Thoracic aorta (tissue), 2 donors: ENCODE measurements around the gene HSPA12A. TPM values are rescaled to one million over a fixed set of nuclear protein-coding genes. Genes with fewer than 3 reads are reported as not detected.

Experiments used
- ATAC-seq: fragments of 150-250 bp; one replicate; pipeline ENCODE4 v1.8.0; 2017; ENCODE audit warnings: low read depth; ENCODE audit not compliant: insufficient number of reproducible peaks, low FRiP score
- DNase-seq: peaks from one replicate; pipeline ENCODE4 v3.0.0-alpha.2; 2020; ENCODE audit warnings: low spot score
- H3K27ac ChIP-seq, 2 donors: fragments of 200-600 bp; sonication (generic); 1 replicate in 1 of 2; 2 replicates in 1 of 2; pipeline ENCODE4 v1.5.1; 2016; ENCODE audit warnings: mild to moderate bottlenecking in 2 of 2, moderate library complexity in 2 of 2
- H3K27me3 ChIP-seq: fragments of 200-600 bp; sonication (generic); replicated peaks from 2 replicates; pipeline ENCODE4 v1.6.0; 2016; ENCODE audit warnings: mild to moderate bottlenecking; ENCODE audit not compliant: insufficient read depth
- H3K36me3 ChIP-seq: fragments of 200-600 bp; sonication (generic); one replicate; pipeline ENCODE4 v1.5.1; 2016
- H3K4me1 ChIP-seq, 2 donors: fragments of 200-600 bp; sonication (generic); 1 replicate in 1 of 2; 2 replicates in 1 of 2; pipeline versions ENCODE4 v1.5.1 to v1.6.0; 2016; ENCODE audit warnings: low read depth in 2 of 2, mild to moderate bottlenecking in 1 of 2; ENCODE audit not compliant: control insufficient read depth in 1 of 2
- H3K4me3 ChIP-seq: fragments of 200-600 bp; sonication (generic); 2 replicates; pipeline ENCODE4 v1.5.1; 2016; ENCODE audit warnings: mild to moderate bottlenecking
- H3K9me3 ChIP-seq: fragments of 200-600 bp; sonication (generic); 2 replicates; pipeline ENCODE4 v1.5.1; 2016
- total RNA-seq, 2 donors: library from RNA; depleted of rRNA; stranded (reverse); fragments of >200 nt; gene quantifications; one replicate each; pipeline versions ENCODE4 v1.1.0 to v1.2.3, GENCODE V29; 2016
- TF ChIP-seq, protein P1 (sequence below): fragments of 200-600 bp; sonication (generic); IDR thresholded peaks from one replicate; pipeline ENCODE4 v1.5.1; 2019; ENCODE audit warnings: antibody characterized with exemption

Gene HSPA12A
- total RNA-seq, 2 donors from 2014 or later: 10.2 to 13.6 TPM

GRCh38 chr10:116655568-116655967 lies 86.8 kb downstream of the HSPA12A start:
- H3K27ac ChIP-seq: no peak overlapping the region
- H3K4me1 ChIP-seq: no peaks in the 10 kb centered on the region
- DNase-seq (no peak), ATAC-seq (no peak)
- H3K4me3 ChIP-seq: no peak overlapping the region
- no peaks in the 10 kb centered on the region for H3K27me3 ChIP-seq
- TF ChIP-seq, protein P1, sequence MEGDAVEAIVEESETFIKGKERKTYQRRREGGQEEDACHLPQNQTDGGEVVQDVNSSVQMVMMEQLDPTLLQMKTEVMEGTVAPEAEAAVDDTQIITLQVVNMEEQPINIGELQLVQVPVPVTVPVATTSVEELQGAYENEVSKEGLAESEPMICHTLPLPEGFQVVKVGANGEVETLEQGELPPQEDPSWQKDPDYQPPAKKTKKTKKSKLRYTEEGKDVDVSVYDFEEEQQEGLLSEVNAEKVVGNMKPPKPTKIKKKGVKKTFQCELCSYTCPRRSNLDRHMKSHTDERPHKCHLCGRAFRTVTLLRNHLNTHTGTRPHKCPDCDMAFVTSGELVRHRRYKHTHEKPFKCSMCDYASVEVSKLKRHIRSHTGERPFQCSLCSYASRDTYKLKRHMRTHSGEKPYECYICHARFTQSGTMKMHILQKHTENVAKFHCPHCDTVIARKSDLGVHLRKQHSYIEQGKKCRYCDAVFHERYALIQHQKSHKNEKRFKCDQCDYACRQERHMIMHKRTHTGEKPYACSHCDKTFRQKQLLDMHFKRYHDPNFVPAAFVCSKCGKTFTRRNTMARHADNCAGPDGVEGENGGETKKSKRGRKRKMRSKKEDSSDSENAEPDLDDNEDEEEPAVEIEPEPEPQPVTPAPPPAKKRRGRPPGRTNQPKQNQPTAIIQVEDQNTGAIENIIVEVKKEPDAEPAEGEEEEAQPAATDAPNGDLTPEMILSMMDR: no peak
- no peaks in the 10 kb centered on the region for H3K9me3 ChIP-seq
- no peaks in the 10 kb centered on the region for H3K36me3 ChIP-seq

GRCh38 chr10:116654816-116655215 lies 87.5 kb downstream of the HSPA12A start:
- DNase-seq (no peak), ATAC-seq (no peak)
- Histone ChIP-seq H3K27me3 (no peaks in the 10 kb centered on the region), H3K4me1 (no peaks in the 10 kb centered on the region), H3K36me3 (no peaks in the 10 kb centered on the region), H3K4me3 (no peak overlapping the region), H3K9me3 (no peaks in the 10 kb centered on the region), H3K27ac (no peak overlapping the region)
- TF ChIP-seq, protein P1: peak; percentile 19

GRCh38 chr10:116653885-116654284 lies 88.5 kb downstream of the HSPA12A start:
- H3K4me1 ChIP-seq: no peaks in the 10 kb centered on the region
- ATAC-seq (no peak), DNase-seq (no peak)
- H3K27me3 ChIP-seq: no peaks in the 10 kb centered on the region
- TF ChIP-seq, protein P1: no peak
- H3K36me3 ChIP-seq: no peaks in the 10 kb centered on the region
- no peak overlapping the region for H3K27ac ChIP-seq
- H3K9me3 ChIP-seq: no peaks in the 10 kb centered on the region
- no peak overlapping the region for H3K4me3 ChIP-seq

GRCh38 chr10:116648903-116649302 lies 93.5 kb downstream of the HSPA12A start:
- no peak overlapping the region for H3K27ac ChIP-seq
- no peak overlapping the region for H3K4me3 ChIP-seq
- DNase-seq (no peak), ATAC-seq (no peak)
- no peaks in the 10 kb centered on the region for H3K27me3 ChIP-seq
- H3K9me3 ChIP-seq: no peaks in the 10 kb centered on the region
- no peaks in the 10 kb centered on the region for H3K36me3 ChIP-seq
- TF ChIP-seq, protein P1: no peak
- H3K4me1 ChIP-seq: no peaks in the 10 kb centered on the region

DNA sequence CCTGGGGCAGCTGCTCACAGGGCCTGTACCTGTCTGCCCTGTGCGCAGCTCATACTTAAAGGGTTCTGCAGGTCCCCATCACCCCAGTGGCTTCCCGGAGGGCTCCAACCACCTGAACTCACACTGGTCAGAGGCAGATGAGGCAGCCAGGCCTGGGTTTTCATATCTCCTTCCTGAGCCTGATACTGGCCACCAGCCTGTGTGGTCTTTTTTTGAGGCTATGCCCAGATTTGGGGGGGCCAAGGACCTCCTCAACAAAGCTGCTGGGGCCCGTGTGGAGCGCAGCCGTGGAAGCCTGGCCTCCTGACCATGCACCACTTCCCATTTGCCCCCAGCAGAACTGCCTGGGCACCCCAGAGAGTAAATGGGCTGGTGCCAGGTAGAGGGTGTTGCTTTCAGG lies 95.9 kb downstream of the HSPA12A start:
- no peaks in the 10 kb centered on the region for H3K36me3 ChIP-seq
- ATAC-seq (no peak), DNase-seq (no peak)
- TF ChIP-seq, protein P1: no peak
- H3K27ac ChIP-seq: no peak overlapping the region
- H3K4me3 ChIP-seq: no peak overlapping the region
- H3K27me3 ChIP-seq: no peaks in the 10 kb centered on the region
- no peaks in the 10 kb centered on the region for H3K4me1 ChIP-seq
- H3K9me3 ChIP-seq: no peaks in the 10 kb centered on the region
